DMS79 treated with DMSO at 0.1 percent for 48 hours (cell line): Measurements from ENCODE around the gene FGFR2.

Source experiments
- DNase-seq: peaks from one replicate; lab custom pipeline; 2025; lab: John Stamatoyannopoulos, UW

Gene FGFR2

GRCh38 chr10:121452581-121452980, 145.7 kb downstream of the FGFR2 start:
- no peak for DNase-seq

GRCh38 chr10:121450247-121450646, 148.0 kb downstream of the FGFR2 start:
- no peak for DNase-seq

- no peak for DNase-seq
Measured at GRCh38 chr10:121449482-121449924, 148.7 kb downstream of the FGFR2 start.

GRCh38 chr10:121448766-121449421, 149.3 kb downstream of the FGFR2 start:
- DNase-seq = no peak

- DNase-seq = no peak
Measured at GRCh38 chr10:121444520-121445165, 153.6 kb downstream of the FGFR2 start.

GRCh38 chr10:121442086-121442935, 155.9 kb downstream of the FGFR2 start:
- DNase-seq = no peak

GRCh38 chr10:121440461-121440860, 157.8 kb downstream of the FGFR2 start:
- no peak for DNase-seq

- DNase-seq = no peak
Measured at GRCh38 chr10:121438333-121438732, 159.9 kb downstream of the FGFR2 start.

GRCh38 chr10:121437596-121437995, 160.6 kb downstream of the FGFR2 start:
- no peak for DNase-seq

- no peak for DNase-seq
Measured at GRCh38 chr10:121436630-121437341, 161.5 kb downstream of the FGFR2 start.

GRCh38 chr10:121436281-121436629, 162.0 kb downstream of the FGFR2 start:
- DNase-seq = no peak

GRCh38 chr10:121435099-121435875, 163.0 kb downstream of the FGFR2 start:
- no peak for DNase-seq

GRCh38 chr10:121433965-121434364, 164.3 kb downstream of the FGFR2 start:
- DNase-seq = no peak

- DNase-seq = no peak
Measured at GRCh38 chr10:121428867-121429266, 169.4 kb downstream of the FGFR2 start.
